Activated naive CD8-positive, alpha-beta T cell treated with anti-CD3 and anti-CD28 coated beads, Interleukin-2, amount 10 ng/mL, durations not matched to agents 7 days and 5 days (primary cell): ENCODE data around the gene GAPVD1. TPM values are rescaled to one million over a fixed set of nuclear protein-coding genes. Genes with fewer than 3 reads are reported as not detected.
"Not testable (repeated sequence)": the region's sequence is repeated elsewhere in the genome, so short reads cannot be mapped to it uniquely, and the experiment has no call there.

Experiments used
- ATAC-seq: fragments of 150-1000 bp; cut with Tn5 transposase; one replicate; pipeline ENCODE4 v1.10.0; 2021; ENCODE audit warnings: low read depth, moderate library complexity
- POLR2A ChIA-PET: fragments of 350-600 bp; sonication (Branson Sonifier 250); formaldehyde crosslinking; loops from one replicate; lab custom pipeline; 2021; ENCODE audit warnings: antibody characterized with exemption; lab: Charles Lee
- DNase-seq: peaks from one replicate; pipeline ENCODE4 v3.0.0; 2021
- H3K27ac Mint-ChIP-seq: one replicate; pipeline ENCODE4 v1.8.0; 2022; ENCODE audit warnings: mild to moderate bottlenecking, mixed read lengths
- H3K27me3 Mint-ChIP-seq: one replicate; pipeline ENCODE4 v1.8.0; 2022; ENCODE audit warnings: mild to moderate bottlenecking, moderate library complexity, mixed read lengths
- H3K36me3 Mint-ChIP-seq: one replicate; pipeline ENCODE4 v1.8.0; 2021; ENCODE audit warnings: mild to moderate bottlenecking, mixed read lengths
- H3K4me1 Mint-ChIP-seq: one replicate; pipeline ENCODE4 v1.8.0; 2021; ENCODE audit warnings: mixed read lengths
- H3K4me3 Mint-ChIP-seq: one replicate; pipeline ENCODE4 v1.8.0; 2022; ENCODE audit warnings: mild to moderate bottlenecking, moderate library complexity, mixed read lengths
- H3K9me3 Mint-ChIP-seq: one replicate; pipeline ENCODE4 v1.8.0; 2021; ENCODE audit warnings: mixed read lengths
- total RNA-seq, 2 experiments: library from RNA; stranded (reverse); gene quantifications; one replicate each; pipeline ENCODE4 v1.2.3, GENCODE V29; 2021

Gene GAPVD1, protein sequence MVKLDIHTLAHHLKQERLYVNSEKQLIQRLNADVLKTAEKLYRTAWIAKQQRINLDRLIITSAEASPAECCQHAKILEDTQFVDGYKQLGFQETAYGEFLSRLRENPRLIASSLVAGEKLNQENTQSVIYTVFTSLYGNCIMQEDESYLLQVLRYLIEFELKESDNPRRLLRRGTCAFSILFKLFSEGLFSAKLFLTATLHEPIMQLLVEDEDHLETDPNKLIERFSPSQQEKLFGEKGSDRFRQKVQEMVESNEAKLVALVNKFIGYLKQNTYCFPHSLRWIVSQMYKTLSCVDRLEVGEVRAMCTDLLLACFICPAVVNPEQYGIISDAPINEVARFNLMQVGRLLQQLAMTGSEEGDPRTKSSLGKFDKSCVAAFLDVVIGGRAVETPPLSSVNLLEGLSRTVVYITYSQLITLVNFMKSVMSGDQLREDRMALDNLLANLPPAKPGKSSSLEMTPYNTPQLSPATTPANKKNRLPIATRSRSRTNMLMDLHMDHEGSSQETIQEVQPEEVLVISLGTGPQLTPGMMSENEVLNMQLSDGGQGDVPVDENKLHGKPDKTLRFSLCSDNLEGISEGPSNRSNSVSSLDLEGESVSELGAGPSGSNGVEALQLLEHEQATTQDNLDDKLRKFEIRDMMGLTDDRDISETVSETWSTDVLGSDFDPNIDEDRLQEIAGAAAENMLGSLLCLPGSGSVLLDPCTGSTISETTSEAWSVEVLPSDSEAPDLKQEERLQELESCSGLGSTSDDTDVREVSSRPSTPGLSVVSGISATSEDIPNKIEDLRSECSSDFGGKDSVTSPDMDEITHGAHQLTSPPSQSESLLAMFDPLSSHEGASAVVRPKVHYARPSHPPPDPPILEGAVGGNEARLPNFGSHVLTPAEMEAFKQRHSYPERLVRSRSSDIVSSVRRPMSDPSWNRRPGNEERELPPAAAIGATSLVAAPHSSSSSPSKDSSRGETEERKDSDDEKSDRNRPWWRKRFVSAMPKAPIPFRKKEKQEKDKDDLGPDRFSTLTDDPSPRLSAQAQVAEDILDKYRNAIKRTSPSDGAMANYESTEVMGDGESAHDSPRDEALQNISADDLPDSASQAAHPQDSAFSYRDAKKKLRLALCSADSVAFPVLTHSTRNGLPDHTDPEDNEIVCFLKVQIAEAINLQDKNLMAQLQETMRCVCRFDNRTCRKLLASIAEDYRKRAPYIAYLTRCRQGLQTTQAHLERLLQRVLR (N-terminal part only)
- total RNA-seq, result 10 to 100 TPM; 57.8 to 58.7 TPM

DNA sequence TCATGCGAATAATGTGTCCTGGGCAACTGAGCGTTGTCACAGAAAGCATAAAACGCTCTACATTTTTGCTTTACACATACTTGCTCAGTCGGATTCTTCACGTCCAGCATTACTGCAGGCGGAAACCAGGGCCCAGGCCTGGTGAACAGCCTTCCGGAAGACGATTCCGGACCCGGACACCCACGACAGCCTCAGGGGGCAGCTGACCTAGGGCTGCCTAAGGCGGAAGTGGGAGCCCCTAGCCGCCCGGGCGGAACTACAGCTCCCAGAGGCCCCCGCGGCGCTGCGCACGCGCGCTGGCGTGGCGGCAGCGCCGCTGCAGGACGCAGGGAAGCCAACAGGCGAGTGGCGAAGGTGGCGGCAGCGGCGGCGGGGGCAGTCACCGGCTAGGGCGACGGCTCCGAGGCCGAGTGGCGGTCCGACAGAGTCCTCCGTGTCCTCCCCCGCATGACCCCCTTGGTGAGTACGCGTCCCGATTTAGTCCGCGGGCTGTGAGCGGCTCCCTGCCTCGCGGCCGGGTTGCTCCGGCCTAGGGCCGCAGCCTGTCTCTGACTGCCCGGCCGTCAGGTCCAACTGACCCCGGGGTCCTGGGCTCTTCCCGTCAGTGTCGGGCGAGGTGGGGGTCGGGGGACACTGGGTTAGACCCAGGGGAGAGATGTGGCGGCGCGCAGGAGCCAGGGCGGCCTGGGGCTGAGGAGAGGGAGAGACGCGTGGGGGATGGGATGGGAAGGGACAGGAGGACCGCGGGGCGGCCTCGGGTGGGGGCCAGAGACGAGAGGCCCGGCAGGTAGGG, at the start of gene GAPVD1:
Gene GAPVD1 (plus strand): TSS at position 326 of the 793 bp plus-strand sequence. CDS start 37,096 bp downstream, outside the sequence.
- POLR2A ChIA-PET, result interaction anchor here (0.6 to 4.3 kb wide), 12 partner anchors 9 to 393 kb away, joined by 3 to 73 read pairs (median 4); partner anchors contain the start of gene HSPA5
- peak within 1 kb of the TSS; percentile 97 for H3K4me3 Mint-ChIP-seq

DNA sequence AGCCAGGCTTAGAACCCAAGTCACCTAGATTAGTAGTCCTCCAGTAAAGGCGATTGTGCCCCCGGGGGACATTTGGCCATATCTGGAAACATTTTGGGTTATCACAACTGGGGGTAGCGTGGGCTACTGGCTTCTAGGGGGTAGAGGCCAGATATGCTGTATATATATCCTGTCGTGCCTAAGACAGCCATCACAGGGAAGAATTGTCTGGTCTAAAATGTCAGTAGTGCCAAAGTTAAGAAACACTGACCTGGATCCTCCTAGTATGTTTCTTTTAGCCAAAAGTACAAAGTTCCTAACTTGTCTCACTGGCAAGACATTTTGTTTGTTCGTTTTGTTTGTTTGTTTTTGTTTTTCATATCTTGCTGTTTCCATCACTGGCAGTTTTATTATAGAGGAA, 47.4 kb upstream of the GAPVD1 start:
- DNase-seq, result no peak
- peaks cover 15% of the 10 kb centered on the region for H3K36me3 Mint-ChIP-seq
- ATAC-seq, result no peak
- no peak overlapping the region for H3K27ac Mint-ChIP-seq
- H3K9me3 Mint-ChIP-seq, result no peaks in the 10 kb centered on the region
- H3K4me3 Mint-ChIP-seq, result no peak overlapping the region
- POLR2A ChIA-PET, result no interaction called here
- no peaks in the 10 kb centered on the region for H3K4me1 Mint-ChIP-seq
- H3K27me3 Mint-ChIP-seq, result no peaks in the 10 kb centered on the region

More for the DNA sequence above, at the start of gene GAPVD1:
- ATAC-seq (peak; percentile 98), DNase-seq (peak; percentile 94)
- no peaks in the 10 kb centered on the region for H3K27me3 Mint-ChIP-seq
- H3K9me3 Mint-ChIP-seq, result no peaks in the 10 kb centered on the region
- peaks cover 10% of the 10 kb centered on the region for H3K36me3 Mint-ChIP-seq
- peaks cover 31% of the 10 kb centered on the region for H3K4me1 Mint-ChIP-seq
- peak within 1 kb of the TSS; percentile 94 for H3K27ac Mint-ChIP-seq

DNA sequence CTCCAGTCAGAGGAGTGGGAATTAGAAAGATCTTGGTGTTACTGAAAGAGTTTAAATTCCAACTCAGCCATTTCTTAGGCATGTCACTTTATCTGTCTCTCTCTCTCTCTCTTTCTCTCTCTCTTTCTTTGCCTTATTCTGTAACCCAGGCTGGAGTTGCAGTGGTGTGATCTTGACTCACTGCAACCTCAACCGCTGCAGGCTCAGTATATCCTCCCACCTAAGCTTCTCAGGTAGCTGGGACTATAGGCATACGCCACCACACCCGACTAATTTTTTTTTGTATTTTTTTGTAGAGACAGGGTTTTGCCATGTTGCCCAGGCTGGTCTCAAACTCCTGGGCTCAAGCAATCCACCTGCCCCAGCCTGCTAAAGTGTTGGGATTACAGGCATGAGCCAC, 43.0 kb upstream of the GAPVD1 start:
- H3K36me3 Mint-ChIP-seq, result peaks cover 6% of the 10 kb centered on the region

DNA sequence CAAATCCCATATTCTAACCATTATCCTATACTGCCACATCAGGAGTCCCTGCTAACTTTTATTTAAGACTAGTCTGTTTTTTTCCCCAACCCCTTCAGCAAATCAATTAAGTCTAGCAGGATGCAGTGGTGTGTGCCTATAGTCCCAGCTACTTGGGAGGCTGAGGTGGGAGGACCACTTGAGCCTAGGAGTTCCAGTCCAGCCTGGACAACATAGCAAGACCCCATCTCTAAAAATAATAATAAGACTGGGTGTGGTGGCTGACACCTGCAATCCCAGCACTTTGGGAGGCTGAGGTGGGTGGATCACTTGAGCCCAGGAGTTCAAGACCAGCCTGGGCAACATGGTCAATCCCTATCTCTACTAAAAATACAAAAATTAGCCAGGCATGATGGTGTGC, 36.8 kb upstream of the GAPVD1 start:
- H3K4me3 Mint-ChIP-seq, H3K27me3 Mint-ChIP-seq, ATAC-seq, POLR2A ChIA-PET, H3K4me1 Mint-ChIP-seq, H3K36me3 Mint-ChIP-seq, DNase-seq, H3K27ac Mint-ChIP-seq, H3K9me3 Mint-ChIP-seq: not testable (repeated sequence)

More for the DNA sequence above, 43.0 kb upstream of the GAPVD1 start:
- no peak overlapping the region for H3K27ac Mint-ChIP-seq
- H3K4me1 Mint-ChIP-seq, result no peaks in the 10 kb centered on the region
- H3K4me3 Mint-ChIP-seq, result no peak overlapping the region
- POLR2A ChIA-PET, result interaction anchor here (0.6 kb wide), 1 partner anchor 64 kb away, joined by 4 read pairs; no protein-coding TSS in a partner anchor
- no peaks in the 10 kb centered on the region for H3K9me3 Mint-ChIP-seq
- no peak for ATAC-seq
- H3K27me3 Mint-ChIP-seq, result no peaks in the 10 kb centered on the region
- no peak for DNase-seq

DNA sequence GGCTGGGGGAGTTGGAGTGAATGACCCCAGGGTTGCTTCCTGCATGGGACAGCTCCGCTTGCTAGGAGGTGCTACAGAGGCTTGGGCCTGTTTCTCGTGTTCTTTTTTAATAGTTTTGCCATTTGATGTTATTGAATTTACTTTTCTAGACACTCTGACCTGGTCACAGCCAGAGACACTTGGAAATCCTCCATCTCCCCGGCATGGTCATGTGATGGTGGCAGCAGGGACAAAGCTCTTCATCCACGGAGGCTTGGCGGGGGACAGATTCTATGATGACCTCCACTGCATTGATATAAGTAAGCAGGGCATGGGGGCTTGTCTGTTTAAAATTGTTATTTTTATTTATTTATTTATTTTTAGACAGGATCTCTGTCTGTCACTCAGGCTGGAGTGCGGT, 33.9 kb upstream of the GAPVD1 start:
- H3K4me1 Mint-ChIP-seq, result no peaks in the 10 kb centered on the region
- ATAC-seq (no peak), DNase-seq (no peak)
- H3K36me3 Mint-ChIP-seq, result peaks cover 5% of the 10 kb centered on the region
- no peaks in the 10 kb centered on the region for H3K9me3 Mint-ChIP-seq
- POLR2A ChIA-PET, result no interaction called here
- no peaks in the 10 kb centered on the region for H3K27me3 Mint-ChIP-seq
- no peak overlapping the region for H3K27ac Mint-ChIP-seq
- no peak overlapping the region for H3K4me3 Mint-ChIP-seq

DNA sequence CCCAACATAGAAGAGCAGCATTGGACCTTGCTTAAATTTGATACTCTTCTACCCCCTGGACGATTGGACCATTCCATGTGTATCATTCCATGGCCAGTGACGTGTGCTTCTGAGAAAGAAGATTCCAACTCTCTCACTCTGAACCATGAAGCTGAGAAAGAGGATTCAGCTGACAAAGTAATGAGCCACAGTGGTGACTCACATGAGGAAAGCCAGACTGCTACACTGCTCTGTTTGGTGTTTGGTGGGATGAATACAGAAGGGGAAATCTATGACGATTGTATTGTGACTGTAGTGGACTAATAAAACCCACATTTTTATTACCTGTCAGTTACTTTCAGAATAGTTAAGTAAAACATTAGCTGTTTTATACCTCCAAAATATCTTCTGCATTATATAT, 27.9 kb upstream of the GAPVD1 start:
- no peak for DNase-seq
- POLR2A ChIA-PET, result no interaction called here
- Mint-ChIP-seq H3K4me1 (peaks cover 26% of the 10 kb centered on the region), H3K36me3 (peaks cover 35% of the 10 kb centered on the region), H3K27ac (no peak overlapping the region), H3K9me3 (no peaks in the 10 kb centered on the region), H3K4me3 (no peak overlapping the region), H3K27me3 (no peaks in the 10 kb centered on the region)
- ATAC-seq, result no peak

DNA sequence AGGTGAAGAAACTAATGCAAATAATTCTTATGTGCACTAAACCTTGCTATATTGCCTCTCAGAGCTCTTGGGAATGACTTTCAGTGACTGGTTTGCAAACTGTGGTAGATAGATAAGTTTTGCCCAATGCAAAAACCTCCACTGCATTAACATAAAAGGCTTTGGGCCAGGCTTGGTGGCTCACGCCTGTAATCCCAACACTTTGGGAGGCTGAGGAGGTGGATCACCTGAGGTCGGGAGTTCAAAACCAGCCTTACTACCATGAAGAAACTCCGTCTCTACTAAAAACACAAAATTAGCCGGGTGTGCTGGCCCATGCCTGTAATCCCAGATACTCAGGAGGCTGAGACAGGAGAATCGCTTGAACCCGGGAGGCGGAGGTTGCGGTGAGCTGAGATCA, 27.5 kb upstream of the GAPVD1 start:
- peaks cover 31% of the 10 kb centered on the region for H3K4me1 Mint-ChIP-seq
- peaks cover 39% of the 10 kb centered on the region for H3K36me3 Mint-ChIP-seq
- ATAC-seq, H3K4me3 Mint-ChIP-seq, H3K9me3 Mint-ChIP-seq, POLR2A ChIA-PET, DNase-seq, H3K27me3 Mint-ChIP-seq, H3K27ac Mint-ChIP-seq: not testable (repeated sequence)

DNA sequence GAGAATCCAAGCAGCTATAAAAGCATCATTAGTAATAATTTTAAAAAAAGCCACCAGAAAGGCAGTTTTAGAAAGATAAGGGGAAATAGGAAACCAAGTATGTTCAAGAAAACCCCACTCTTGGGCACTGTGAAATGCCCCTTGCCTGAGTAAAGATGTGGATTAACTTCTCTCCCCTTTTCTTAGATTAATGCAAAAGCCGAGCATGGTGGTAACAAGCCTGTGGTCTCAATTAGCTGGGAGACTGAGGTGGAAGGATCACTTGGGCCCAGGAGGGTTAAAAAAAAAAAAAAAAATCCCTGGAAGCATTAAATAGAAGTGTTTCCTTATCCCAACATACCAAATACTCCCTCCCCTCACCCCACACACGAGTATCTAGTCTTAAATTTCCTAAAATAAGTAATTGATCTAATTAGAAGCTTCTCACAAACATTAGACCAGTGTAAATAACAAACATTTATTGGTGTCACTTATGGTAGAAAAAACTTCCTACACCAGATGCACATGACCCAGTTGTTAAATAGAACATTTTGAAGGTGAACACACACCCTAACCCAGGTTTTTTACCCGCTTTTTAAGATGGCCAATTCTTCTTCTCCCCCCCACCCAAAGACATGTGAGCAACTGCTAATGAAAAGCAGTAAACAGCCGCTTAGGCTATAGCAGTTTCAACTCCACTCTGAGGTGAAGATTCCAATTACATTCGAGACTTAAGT, 25.7 kb upstream of the GAPVD1 start:
- Mint-ChIP-seq H3K27me3 (no peaks in the 10 kb centered on the region), H3K4me3 (peak overlapping the region; percentile 55), H3K4me1 (peaks cover 34% of the 10 kb centered on the region), H3K36me3 (peaks cover 42% of the 10 kb centered on the region), H3K9me3 (no peaks in the 10 kb centered on the region), H3K27ac (peak overlapping the region; percentile 42)
- ATAC-seq, result no peak
- POLR2A ChIA-PET, result no interaction called here
- no peak for DNase-seq

DNA sequence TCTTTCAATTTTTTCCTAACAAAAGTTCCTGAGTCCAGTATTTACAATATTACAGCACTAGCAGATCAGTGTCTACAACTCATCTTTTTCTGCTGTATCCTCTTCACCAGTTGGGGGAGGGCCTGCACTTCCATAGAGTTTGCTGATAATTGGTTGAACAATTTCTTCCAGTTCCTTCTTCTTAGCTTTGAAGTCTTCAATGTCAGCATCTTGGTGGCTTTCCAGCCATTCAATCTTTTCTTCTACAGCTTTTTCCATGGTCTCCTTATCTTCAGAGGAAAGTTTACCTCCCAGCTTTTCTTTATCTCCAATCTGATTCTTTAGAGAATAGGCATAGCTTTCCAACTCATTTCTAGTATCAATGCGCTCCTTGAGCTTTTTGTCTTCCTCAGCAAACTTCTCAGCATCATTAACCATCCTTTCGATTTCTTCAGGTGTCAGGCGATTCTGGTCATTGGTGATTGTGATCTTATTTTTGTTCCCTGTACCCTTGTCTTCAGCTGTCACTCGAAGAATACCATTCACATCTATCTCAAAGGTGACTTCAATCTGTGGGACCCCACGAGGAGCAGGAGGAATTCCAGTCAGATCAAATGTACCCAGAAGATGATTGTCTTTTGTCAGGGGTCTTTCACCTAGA, 25.0 kb upstream of the GAPVD1 start:
- not testable (repeated sequence) for ATAC-seq, H3K27me3 Mint-ChIP-seq, H3K9me3 Mint-ChIP-seq, DNase-seq
- POLR2A ChIA-PET, result interaction anchor here (1.1 kb wide), 1 partner anchor 41 kb away, joined by 3 read pairs; no protein-coding TSS in a partner anchor
- peaks cover 45% of the 10 kb centered on the region for H3K36me3 Mint-ChIP-seq
- peak overlapping the region; percentile 55 for H3K4me3 Mint-ChIP-seq
- H3K27ac Mint-ChIP-seq, result peak overlapping the region; percentile 42
- peaks cover 34% of the 10 kb centered on the region for H3K4me1 Mint-ChIP-seq

DNA sequence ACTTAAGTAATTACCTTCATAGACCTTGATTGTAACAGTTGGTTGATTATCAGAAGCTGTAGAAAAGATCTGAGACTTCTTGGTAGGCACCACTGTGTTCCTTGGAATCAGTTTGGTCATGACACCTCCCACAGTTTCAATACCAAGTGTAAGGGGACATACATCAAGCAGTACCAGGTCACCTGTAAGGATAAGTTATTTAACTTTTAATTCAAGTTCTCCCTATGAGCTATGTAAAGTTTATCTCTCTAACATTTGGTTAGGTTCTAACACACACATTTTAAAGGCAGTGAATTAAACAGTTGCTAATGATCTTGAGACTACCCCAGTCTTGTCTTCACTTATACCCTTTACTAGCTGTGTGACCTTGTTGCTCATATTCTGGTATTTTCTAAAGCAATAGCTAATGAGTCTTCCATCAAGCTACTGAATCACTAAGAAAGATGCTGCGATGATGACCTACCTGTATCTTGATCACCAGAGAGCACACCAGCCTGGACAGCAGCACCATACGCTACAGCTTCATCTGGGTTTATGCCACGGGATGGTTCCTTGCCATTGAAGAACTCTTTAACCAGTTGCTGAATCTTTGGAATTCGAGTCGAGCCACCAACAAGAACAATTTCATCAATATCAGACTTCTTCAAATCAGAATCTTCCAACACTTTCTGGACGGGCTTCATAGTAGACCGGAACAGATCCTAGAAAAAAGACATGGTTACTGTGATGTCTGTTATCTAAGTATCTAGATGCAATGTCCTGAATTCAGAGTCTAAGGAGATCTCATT, 23.3 kb upstream of the GAPVD1 start:
- H3K4me3 Mint-ChIP-seq, result peak overlapping the region; percentile 99
- POLR2A ChIA-PET, result interaction anchor here (1.2 kb wide), 1 partner anchor 23 kb away, joined by 3 read pairs; the partner anchor contains the start of gene GAPVD1
- H3K9me3 Mint-ChIP-seq, result no peaks in the 10 kb centered on the region
- ATAC-seq (no peak), DNase-seq (no peak)
- peaks cover 44% of the 10 kb centered on the region for H3K36me3 Mint-ChIP-seq
- peaks cover 38% of the 10 kb centered on the region for H3K4me1 Mint-ChIP-seq
- H3K27ac Mint-ChIP-seq, result peak overlapping the region; percentile 76
- H3K27me3 Mint-ChIP-seq, result no peaks in the 10 kb centered on the region
